GM23338 (cell line): ENCODE data around the gene THRB.

Experiments
- CREB1 ChIP-seq: fragments of 250-450 bp; sonication (Bioruptor Pico); IDR thresholded peaks from 2 replicates; pipeline ENCODE4 v1.5.0; 2020; ENCODE audit warnings: low read depth, mild to moderate bottlenecking, moderate library complexity
- EZH2 ChIP-seq: fragments of 200-600 bp; sonication (generic); IDR thresholded peaks from one replicate; pipeline ENCODE4 v1.8.0; 2017; ENCODE audit warnings: antibody characterized with exemption, mild to moderate bottlenecking, low read depth; ENCODE audit not compliant: unreplicated experiment
- JUNB ChIP-seq: IDR thresholded peaks from one replicate; pipeline ENCODE4 v1.6.1; 2016; ENCODE audit warnings: antibody characterized with exemption; ENCODE audit not compliant: unreplicated experiment
- ZNF114 ChIP-seq: fragments of 250-450 bp; sonication (Bioruptor Pico); IDR thresholded peaks from 2 replicates; pipeline ENCODE4 v1.5.0; 2020; ENCODE audit warnings: mild to moderate bottlenecking, moderate library complexity
- TF ChIP-seq, protein P1 (sequence below), 2 experiments: fragments of 200-600 bp in 1 of 2; sonication (generic) in 1 of 2; conservative IDR thresholded peaks; 2 replicates each; pipeline versions ENCODE4 v1.5.1 to v1.6.1; 2016 to 2017; ENCODE audit warnings: antibody characterized with exemption in 2 of 2, low read depth in 2 of 2, mild to moderate bottlenecking in 2 of 2, moderate library complexity in 1 of 2

DNA sequence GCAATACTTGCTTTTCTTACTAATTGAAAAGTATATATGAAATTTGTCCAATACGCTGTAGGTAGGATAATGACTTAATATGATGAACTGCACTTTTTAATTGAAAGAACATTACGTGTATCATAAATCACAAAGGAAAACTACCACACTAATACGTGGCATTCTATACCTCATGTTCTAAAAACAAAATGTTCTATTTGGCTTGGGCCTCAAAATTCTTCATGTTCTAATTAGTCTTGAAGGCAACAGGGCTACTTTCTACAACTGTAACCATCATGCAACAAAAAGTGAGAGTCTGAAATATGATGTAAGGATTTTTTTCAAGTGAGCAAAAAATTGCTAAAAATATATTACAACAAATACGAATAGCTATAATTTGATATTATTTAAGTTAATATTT is 19.8 kb downstream of the THRB start:
- no peak for TF ChIP-seq EZH2
- TF ChIP-seq, protein P1, sequence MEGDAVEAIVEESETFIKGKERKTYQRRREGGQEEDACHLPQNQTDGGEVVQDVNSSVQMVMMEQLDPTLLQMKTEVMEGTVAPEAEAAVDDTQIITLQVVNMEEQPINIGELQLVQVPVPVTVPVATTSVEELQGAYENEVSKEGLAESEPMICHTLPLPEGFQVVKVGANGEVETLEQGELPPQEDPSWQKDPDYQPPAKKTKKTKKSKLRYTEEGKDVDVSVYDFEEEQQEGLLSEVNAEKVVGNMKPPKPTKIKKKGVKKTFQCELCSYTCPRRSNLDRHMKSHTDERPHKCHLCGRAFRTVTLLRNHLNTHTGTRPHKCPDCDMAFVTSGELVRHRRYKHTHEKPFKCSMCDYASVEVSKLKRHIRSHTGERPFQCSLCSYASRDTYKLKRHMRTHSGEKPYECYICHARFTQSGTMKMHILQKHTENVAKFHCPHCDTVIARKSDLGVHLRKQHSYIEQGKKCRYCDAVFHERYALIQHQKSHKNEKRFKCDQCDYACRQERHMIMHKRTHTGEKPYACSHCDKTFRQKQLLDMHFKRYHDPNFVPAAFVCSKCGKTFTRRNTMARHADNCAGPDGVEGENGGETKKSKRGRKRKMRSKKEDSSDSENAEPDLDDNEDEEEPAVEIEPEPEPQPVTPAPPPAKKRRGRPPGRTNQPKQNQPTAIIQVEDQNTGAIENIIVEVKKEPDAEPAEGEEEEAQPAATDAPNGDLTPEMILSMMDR (conservative IDR thresholded peaks at IDR 0.05; ENCODE audit: low read depth in 2 of 2) = no peak
- no peak for TF ChIP-seq JUNB
- TF ChIP-seq CREB1 (CRISPR knock-in tag) = no peak
- no peak for TF ChIP-seq ZNF114 (CRISPR knock-in tag)
